ENCODE measurements around the gene WDFY4.
A peak's percentile ranks its signal among the peaks of the same experiment; 100 is the strongest.

WDFY4 gene

DNA sequence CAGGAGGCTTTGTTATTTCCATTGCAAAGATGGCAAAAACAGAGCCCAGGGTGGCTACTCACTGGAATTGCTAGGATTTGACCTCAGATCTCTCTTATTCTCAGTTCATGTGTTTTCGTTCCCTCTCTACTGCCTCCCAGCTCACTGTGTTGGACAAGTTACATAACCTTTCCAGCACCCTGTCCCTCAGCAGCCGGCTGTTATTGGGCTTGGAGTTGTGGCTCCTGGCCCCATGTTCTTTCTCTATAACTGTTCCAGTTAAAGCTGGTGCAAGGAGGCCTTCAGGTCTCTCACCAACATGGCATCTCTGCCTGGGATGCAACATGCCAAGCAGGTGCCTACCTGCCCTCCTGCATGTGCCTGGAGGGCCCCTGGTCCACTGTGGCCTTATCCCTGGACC is 198.2 kb downstream of the WDFY4 start:
- no peak for DNase-seq

DNA sequence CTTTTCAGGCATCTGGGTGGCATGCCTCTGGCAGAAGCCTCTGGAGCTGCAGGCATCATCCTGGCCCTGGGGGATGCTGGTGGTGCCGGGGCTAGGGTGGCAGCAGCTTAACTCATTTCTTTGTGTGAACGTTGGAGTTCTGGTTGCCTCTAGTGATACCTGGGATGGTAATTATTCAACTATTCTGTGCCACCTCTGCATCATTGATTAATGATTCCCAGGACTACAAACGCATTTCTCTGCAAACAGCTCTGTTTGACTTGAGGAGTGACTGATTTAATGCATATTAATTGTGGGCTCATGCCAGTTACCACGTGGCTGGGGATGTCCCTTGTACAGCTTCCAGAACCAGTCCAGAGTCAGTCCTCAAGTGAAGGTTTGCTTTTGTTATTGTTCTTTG is 199.0 kb downstream of the WDFY4 start:
- no peak for DNase-seq

DNA sequence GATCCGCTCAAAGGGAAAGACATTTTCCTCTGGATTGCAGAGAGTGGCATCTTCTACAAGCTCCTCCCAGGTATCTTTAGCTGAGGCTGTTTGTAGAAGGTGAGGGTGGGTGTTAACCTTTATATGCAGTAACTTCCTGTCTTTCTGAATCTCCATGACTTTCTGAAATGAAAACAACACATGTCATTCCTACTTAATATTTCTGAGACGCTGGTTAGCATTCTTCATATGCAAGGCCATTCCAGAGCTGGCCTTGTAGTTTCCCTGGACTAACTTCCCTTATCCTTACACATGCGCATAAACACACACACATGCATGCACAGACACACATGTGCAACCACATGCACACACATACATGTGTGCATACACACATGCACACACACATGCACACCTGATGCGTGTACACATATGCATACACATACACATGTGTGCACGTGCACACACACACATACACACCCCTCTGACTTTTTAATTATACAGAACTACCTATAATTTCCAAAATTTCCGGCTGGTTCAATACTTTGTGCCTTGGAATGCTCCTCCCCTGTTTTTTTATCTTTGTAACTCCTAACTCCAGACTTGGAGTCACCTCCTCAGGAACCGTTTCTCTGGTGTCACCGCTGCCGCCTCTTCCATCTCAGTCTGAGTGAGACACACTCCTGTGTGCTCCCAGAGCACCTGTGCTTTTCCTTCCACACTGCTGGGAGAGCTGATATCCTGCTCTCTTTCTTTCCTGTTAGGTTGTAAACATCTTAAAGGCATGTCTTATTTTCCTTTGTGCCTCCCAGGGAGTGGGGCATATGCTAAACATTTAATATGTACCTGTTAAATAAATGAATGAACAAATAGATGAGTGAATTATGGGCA is 199.7 kb downstream of the WDFY4 start:
- no peak for DNase-seq

DNA sequence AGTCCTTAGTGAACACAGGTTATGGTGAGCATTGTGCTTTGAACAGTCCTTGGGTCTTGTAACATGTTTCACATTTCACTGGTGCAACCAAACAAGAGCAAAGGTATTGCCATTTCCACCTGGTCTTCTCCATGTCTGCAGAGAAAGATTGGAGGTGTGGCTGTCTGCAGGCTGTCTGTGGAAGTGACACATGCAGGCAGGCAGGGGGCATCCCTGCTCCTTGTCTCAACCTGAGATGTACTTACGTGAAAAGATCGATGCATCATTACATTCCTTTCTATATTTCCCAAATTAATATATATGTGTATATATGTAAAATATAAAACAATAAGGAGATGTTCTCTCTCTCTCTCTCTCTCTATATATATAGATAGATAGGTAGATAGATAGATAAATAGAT is 200.7 kb downstream of the WDFY4 start:
- DNase-seq: no peak

DNA sequence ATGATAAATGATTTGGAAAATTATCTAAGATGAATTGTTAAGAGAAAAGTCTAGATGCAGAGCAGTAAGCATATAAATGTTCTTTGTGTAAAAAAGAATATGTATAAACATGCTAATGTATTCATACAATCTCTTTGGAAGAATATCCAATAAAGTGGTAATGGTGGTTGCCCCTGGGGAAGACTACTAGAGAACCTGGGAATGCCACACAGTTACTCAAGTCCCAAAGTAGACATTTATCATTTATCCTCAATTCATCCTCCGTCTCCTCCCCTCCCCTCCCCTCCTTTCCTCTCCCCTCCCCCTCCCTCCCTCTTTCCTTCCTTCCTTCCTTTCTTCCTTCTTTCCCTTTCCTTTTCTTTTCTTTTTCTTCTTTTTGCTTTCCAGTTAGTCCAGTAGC is 203.3 kb downstream of the WDFY4 start:
- no peak for DNase-seq

DNA sequence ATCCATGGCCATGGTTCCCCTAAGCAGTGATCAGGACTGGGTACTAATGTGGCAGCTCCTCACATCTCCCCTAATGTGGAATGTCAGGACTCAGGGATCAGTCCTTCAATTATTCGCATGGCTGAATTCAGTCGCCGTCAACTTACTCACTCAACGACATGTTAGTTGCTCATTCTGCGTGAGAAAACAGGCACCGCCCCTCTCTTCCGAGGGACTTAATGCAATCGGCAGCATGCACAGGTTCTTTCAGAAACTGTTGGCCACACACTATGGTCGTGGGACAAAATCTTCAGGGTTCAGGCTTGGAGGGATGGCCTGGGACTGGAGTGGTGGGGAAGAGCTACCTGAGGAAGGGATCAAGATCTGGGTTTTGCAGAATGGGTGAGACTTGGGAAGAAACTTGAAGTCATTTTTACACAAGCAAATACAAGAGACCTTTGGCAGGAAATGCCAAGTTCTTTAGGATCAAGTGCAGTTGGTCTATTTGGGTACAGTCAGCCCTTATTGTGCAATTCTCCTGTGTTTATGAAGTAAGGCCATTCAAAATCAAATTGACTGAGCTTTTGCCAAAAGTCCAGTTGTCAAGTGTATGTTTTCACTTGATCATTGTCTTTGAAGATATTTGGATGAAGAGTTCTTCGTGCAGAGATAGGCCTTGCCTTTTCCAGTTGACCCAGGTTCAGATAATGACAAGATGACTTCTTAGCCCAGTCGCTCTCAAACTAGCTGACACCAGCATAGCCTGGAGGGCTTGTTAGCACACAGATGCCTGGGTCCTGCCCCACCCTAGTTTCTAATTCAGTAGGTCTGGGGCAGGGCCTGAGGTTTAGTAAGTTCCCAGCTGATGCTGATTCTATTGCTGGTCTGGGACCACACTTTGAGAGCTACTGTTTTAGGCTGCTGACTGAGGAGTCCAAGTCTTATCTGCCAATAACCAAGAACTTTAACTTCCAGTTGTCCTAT is 206.5 kb downstream of the WDFY4 start:
- DNase-seq: peak; percentile 56

DNA sequence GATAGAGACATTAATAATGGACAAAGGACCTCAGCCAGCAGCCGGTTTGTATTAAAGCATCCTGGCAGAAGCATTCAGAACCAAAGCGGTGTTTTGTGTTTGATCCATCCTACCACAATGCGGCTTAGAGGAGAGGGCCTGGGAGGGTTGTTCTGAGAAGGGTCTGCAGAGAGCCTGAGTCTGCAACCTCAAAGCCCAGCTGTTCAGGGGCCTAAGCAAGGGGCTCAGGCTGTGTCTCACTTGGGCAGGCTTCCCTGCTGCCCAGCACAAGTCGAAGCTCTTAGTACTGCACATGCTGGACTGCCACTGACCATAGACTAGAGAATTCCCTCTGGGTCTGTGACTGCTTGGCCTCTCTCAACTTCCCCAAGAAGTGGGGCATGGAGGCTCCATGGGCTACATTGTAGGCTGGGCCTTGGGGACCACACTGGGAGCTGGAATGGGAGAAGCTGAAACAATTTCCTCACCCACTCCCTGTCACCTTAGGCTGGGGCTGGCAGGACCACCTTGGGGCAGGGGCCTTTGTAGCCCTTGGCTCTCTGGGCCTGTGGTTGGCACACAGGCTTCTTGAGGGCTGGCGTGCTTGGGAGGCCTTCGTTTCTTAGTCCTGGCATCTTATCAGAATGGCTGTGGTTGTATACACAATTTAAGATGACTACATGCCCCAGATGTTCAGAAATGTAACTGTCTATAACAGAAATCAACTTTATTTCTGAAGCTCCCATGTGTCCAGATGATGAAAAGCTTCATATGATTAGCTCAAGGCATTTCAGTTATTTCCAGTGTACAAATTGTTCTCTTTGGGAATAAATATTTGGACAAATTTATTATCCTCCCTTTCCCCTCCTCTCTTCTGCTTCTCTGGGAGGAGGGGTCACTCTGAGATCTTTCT is 210.5 kb downstream of the WDFY4 start:
- no peak for DNase-seq

DNA sequence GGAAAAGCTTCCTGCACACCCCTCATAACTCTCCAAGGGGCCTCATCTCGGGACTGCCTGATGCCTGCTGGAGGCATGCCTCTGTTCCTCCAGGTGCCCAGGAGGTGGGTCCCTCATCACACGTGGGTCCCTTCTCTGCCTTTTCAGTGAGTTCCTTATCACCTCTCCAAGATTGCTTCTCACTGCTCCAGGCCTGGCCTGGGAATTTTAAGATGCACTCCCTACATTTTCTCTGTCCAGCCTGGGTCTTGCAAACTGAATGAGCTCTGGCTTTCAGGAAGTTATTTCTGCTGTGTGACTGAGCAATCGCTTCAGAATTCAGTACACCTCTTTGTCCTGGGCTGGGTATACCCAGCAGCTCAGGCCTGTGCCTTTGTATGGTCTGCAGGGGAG is 211.1 kb downstream of the WDFY4 start:
- no peak for DNase-seq

DNA sequence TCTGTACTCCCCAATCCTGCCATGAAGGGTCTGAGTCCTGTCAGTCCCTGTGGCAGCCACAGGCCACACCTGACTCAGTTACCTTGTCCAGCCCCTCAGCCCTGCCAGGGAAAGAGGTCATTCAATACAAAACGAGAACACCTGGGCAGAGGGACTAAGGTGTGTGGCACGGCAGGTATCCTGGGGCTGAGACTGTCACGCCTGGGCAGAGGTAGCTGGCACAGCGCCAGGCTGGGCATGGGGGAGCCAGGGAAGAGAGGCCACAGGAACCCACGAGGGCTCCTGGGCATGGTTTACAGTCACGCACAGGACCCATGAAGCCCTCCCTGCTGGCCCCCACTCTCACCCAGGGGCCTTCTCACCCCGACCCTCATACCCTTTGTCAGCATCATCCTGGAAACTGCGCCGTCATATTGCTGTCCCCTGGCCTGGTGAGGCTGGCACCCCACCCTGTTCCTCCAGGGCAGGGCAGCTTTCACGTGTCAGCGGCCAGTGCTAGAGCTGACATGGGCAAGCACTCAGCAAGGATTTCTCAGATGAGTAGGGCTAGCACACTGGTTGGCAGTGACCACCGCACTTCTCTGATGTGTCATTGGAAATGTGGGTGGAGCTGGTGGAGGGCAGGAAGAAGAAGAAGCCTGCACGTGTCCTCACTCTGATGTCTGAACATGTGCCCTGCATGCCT is 212.2 kb downstream of the WDFY4 start:
- DNase-seq: no peak

DNA sequence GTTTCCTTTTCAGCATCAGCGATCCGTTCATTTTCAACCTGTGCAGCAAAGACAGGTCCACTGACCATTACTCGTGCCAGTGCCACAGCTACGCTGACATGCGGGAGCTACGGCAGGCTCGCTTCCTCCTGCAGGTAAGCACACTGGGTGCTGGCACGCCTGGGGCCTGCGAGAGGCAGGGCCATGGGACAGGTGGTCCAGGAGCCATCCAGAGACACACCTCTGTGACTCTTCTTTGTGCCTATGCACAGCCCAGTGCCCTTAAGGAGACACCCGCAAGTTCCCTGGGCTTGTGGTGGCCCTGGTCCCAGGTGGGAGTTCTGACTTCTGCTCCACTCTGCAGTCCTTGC is 212.7 kb downstream of the WDFY4 start:
- DNase-seq: no peak

DNA sequence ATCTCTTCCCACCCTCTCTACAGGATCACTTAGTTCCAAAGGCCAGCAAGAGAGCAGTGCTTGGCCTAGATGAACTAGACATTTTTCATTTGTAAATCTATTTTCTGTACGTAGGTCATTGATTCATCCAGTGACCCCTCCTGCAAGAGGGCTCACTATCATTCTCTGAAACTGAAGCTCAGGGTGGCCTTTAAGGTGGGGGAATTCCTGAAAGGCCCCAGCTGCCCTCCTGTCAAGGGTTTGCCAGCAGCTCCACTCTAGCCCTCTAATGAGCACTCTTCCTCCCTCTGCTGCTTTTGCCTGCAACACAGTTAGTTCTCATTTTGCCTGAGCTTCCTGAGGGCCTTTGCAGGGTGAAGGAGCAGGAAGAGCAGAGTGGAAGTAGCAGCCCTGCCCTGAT is 213.8 kb downstream of the WDFY4 start:
- no peak for DNase-seq

DNA sequence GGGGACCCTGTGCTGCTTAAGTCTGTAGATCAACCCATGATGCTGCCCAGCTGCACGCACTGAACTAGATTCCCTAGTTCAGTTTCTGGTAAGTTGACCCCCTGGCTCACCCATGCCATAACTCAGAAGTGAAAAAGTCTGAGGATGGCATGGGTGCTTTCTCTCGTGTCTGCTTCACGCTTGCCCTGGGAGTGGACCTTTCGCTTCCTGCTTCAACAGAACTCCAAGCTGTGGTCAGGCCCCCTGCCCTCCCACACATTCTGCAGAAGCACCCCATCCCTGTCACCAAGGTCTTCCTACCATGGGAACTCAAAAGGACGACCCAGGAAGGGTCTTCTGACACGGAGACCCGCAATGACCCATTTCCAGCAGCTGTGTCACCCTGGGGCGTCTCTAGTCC is 215.1 kb downstream of the WDFY4 start:
- peak; percentile 26 for DNase-seq

DNA sequence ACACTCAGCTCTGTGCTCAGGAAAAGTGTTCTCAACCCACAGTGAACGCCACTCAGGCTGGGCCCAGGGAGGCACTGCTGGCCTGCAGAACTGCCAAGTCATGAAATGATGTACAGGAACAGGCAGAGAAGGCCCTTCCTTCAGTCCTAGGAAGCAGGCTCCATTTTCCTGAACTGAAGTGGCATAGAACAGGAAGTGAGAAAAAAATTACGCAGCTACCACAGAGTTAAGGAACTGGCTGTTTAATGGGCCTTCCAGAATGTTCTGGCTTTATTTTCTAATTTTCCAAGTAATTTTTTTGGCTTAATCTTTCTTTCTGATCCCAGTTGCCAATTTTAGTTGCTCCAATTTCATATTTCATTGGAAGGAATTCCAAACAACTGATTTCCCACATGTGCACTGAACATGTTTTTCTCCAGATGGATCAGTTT is 215.7 kb downstream of the WDFY4 start:
- peak; percentile 85 for DNase-seq

DNA sequence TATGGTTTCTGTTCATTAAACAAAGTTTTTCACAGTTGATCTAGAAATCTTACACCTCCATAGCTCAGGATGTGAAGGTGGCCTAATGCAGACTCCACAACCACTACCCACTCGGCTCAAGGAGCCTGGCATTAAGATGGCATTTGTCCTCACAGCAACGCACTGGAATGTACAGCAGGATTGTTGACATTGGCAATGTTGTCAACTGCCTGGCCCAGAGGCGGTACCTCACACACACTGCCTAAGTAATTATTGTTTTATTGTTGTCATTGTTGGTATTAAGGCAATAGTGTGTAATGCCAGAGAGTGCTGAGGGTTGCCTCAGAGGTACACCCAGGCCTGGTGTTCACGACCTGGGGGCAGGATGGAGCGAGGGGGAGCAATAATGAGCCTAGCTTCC is 216.6 kb downstream of the WDFY4 start:
- DNase-seq: no peak

DNA sequence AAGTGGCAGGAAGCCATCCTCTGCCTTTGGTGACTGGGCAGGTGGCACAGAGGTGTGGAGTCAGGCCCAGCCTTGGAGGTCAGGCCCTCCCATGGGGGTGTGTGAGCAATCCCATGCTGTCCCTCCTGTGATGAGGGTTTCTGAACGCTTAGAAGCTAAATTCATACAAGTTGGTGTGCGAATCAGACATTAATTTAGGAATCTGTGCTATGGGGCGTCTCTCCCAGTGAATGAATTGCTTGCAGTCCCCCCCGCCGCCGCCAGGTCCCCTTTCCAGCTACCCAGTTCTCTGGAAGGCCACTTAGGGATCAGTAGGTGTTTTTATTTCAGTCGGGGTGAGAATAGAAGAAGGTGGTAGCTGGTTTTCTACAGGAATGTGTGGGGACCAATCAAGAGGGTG is 217.4 kb downstream of the WDFY4 start:
- no peak for DNase-seq

DNA sequence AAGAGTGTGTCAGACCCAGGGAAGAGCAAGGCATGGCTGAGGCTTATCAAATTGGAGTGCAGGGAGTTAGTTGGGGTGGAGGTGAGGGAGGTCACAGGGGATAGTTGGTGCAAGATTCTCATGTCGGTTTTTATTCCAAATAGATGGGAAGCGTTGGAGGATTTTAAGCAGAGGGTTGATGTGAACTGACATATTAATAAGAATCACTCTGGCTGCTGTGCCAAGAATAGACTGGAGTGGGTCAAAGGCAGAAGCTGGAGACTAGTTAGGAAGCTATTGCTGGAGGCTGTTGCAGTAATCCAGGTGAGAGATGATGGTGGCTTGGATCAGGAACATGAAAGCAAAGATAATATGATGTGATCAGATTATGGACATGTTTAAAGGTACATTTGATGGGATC is 218.5 kb downstream of the WDFY4 start:
- no peak for DNase-seq

DNA sequence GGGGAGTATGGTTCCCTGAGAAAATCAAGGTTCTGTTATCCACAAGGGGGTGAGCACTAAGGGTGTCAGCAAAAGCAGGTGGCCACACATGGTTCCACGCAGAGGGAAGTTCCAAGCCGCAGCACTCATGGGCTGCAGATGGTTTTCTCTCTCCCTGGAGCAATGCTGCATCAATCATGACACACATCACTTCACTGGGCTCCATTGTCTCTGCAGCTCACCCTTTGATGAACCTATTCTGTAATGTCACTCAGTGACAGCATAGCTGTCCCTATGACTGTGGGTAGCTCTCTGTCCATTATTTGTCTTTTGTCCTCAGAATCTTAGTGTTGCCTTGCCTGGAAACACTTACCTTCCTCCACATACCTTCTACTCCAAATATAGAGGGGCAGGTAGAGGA is 220.2 kb downstream of the WDFY4 start:
- no peak for DNase-seq

DNA sequence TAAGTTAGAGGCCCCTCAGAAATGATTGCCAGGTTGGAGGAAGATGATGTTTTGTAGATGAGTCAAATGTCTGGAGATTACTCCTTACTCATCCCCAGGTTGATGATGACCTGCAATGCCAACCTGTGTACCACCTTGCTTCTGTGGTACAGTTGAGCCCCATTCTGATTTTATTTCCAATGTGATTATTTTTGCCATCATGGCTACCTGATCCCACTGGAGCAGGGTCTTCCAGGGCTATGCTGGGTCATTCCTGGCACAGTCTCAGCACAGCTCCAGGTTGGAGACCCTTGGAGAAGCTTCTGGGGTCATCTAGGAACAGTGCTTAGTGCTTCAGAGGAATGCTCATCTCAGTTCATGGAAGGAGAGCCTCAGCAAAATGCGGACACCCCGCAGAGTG is 220.6 kb downstream of the WDFY4 start:
- DNase-seq: no peak

DNA sequence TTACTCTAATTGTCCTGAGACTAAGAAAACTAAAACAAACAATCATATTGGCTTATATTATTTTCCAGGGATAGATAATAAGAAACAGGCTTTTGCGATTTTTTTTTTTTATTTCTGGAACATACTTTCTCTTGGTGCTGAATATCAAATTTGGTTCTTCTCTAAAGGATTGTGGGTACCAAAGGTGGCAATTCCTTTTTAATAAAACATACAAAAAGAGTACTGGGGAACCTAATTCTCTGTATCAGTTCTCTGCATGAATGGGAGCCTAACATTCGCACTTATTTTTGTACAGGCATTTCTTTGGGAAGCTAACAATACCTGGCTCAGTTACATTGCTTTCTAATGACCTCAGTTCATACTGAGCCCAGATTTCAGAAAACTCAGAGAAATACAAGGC is 222.2 kb downstream of the WDFY4 start:
- no peak for DNase-seq

DNA sequence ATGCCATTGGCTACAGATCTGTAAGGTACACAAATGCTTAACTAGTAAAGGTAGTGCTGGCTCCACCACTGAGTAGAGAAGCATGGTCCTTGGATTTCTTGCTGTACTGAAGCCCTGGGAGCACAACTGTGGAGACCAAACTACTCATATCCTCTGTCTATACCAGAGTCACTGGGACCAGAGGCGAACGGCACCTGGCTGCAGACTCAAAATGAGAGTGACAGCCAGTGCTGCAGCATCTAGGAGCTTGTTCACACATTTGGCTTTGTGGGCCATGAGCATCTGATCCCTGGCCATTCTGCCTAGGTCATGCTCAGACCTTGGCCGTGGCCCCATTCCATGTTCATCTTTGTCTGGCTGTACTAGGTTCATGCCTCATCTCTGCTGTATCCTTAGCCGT is 223.1 kb downstream of the WDFY4 start:
- DNase-seq: no peak

DNA sequence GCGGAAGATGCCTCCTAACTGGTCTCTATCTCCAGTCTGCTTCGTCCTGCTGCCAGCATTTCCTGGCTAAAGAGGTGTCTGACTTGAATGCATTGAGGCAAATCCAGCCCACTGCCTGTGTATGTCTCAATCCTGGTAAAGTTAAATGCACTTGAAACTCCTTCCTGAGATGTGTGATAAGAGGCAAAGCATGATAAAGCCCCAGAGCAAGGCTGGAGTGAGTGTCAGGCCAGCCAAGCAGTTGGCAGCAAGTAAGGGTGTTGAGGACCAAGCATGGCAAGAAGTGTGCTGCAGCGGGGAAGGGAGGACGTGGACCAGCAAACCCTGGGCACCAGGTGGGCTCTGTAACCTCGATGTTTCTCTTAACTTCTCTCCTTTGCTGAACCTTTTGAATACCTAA is 225.9 kb downstream of the WDFY4 start:
- DNase-seq: no peak

DNA sequence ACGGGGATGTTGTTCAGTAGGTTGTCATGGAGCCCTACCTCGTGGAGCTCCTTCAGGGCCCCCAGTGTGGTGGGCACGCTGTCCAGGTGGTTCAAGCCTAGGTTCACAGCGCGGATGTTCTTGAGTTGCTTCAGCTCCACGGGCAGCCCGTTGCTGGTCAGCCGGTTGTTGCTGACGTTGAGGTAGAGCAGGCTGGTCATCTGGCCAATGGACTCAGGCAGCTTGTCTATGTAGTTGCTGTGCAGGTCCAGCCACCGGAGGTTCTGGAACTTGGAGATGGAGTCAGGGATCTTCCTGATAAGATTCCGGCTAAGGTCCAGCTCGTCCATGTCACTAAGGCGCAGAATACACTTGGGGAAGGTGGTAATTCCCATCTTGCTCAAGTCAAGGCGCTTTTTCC is 229.0 kb downstream of the WDFY4 start:
- DNase-seq: no peak

DNA sequence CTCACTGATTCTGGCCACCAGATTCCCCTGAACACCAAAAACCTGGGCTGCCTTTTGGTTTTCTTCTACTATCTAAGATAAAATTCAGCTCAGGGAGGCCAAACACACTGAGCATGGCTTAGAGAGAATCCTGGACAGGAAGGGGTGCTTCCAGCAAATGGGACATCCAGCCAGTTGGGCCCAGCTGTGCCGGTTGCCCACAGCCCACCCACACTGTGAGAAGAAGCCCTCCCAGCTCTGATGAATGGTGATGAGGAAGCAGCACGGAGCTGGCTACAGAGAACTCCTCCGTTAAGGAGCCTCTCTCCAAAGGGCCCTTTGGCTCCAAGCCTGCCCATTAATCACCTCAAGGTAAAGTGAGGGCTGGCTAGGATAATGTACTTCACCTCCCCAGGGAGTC is 239.1 kb downstream of the WDFY4 start:
- DNase-seq: no peak

All from MV-4-11 (cell line).